MM.1S (cell line): Measurements from ENCODE around the gene TMEM156.

ENCODE experiments used
- CTCF ChIP-seq: fragments of 300-600 bp; sonication (generic); IDR thresholded peaks from 2 replicates; pipeline ENCODE4 v1.5.1; 2016; ENCODE audit warnings: antibody characterized with exemption, low read length, mixed read lengths
- EZH2 ChIP-seq: fragments of 300-600 bp; sonication (generic); optimal IDR thresholded peaks from 2 replicates; pipeline ENCODE3; 2017; ENCODE audit warnings: low read depth, mild to moderate bottlenecking, antibody characterized with exemption, low read length, mixed read lengths
- EZH2phosphoT487 ChIP-seq: fragments of 300-600 bp; sonication (generic); IDR thresholded peaks from 2 replicates; pipeline ENCODE4 v1.6.1; 2018; ENCODE audit warnings: antibody characterized with exemption, low read length

GRCh38 chr4:38920677-38921076 is 111.5 kb downstream of the TMEM156 start:
- TF ChIP-seq CTCF (no peak), EZH2 (no peak), EZH2phosphoT487 (no peak)
